ENCODE results near the gene NSUN2.
"Not testable (repeated sequence)": the region's sequence is repeated elsewhere in the genome, so short reads cannot be mapped to it uniquely, and the experiment has no call there.

The NSUN2 gene

GRCh38 chr5:6571607-6572006 lies 61.2 kb downstream of the NSUN2 start:
- not testable (repeated sequence) for H2BK15ac ChIP-seq (ENCODE audit: low read depth, poor library complexity, severe bottlenecking); H3K4me3 ChIP-seq (ENCODE audit: insufficient read depth in 1 of 2, low read depth in 1 of 2, low read length in 2 of 2); H3K79me1 ChIP-seq (replicated peaks; ENCODE audit: low read length, poor library complexity, severe bottlenecking); H3K4me2 ChIP-seq (ENCODE audit: low read length, poor library complexity, severe bottlenecking); DNase-seq; H4K91ac ChIP-seq (ENCODE audit: low read length); H2BK12ac ChIP-seq (ENCODE audit: low read length in 2 of 2); H3K36me3 ChIP-seq (ENCODE audit: control insufficient read depth in 1 of 2, insufficient read depth in 2 of 2, low read depth in 1 of 2, low read length in 2 of 2); H2AFZ ChIP-seq (ENCODE audit: low read depth, low read length); H3K4ac ChIP-seq (ENCODE audit: low read depth in 1 of 2, low read length in 2 of 2); H3K27ac ChIP-seq (ENCODE audit: low read length, poor library complexity, severe bottlenecking); H3K9me3 ChIP-seq (ENCODE audit: control insufficient read depth, low read length); H3K4me1 ChIP-seq (ENCODE audit: control insufficient read depth, insufficient read depth, low read depth, low read length); H2BK120ac ChIP-seq (ENCODE audit: low read depth, low read length); H2BK5ac ChIP-seq (ENCODE audit: low read depth, low read length, poor library complexity, severe bottlenecking); H2AK5ac ChIP-seq (ENCODE audit: low read length, severe bottlenecking); H3K18ac ChIP-seq (ENCODE audit: low read depth in 1 of 2, low read length in 2 of 2); H3K23ac ChIP-seq (ENCODE audit: low read length in 2 of 2); H4K8ac ChIP-seq (ENCODE audit: low read length); H3K14ac ChIP-seq (ENCODE audit: low read length in 2 of 2); H3K9ac ChIP-seq (ENCODE audit: low read length)
- H3K27me3 ChIP-seq (ENCODE audit: control insufficient read depth in 1 of 2, insufficient read depth in 1 of 2, low read length in 2 of 2) = peaks cover 0 to 35% of the 10 kb centered on the region in 2 experiments
- 60% methylated on average over 1 of the region's 2 CpGs for WGBS

GRCh38 chr5:6570530-6570929 lies 62.3 kb downstream of the NSUN2 start:
- H3K4me3 ChIP-seq (ENCODE audit: insufficient read depth in 1 of 2, low read depth in 1 of 2, low read length in 2 of 2) = no peak overlapping the region
- no peak overlapping the region for H3K23ac ChIP-seq (ENCODE audit: low read length in 2 of 2)
- no peak overlapping the region for H3K27ac ChIP-seq (ENCODE audit: low read length, poor library complexity, severe bottlenecking)
- H3K18ac ChIP-seq (ENCODE audit: low read depth in 1 of 2, low read length in 2 of 2) = no peak overlapping the region
- no peak overlapping the region for H2BK5ac ChIP-seq (ENCODE audit: low read depth, low read length, poor library complexity, severe bottlenecking)
- peaks cover 0 to 35% of the 10 kb centered on the region in 2 experiments for H3K27me3 ChIP-seq (ENCODE audit: control insufficient read depth in 1 of 2, insufficient read depth in 1 of 2, low read length in 2 of 2)
- H3K14ac ChIP-seq (ENCODE audit: low read length in 2 of 2) = no peak overlapping the region
- no peak overlapping the region for H4K8ac ChIP-seq (ENCODE audit: low read length)
- H2AFZ ChIP-seq (ENCODE audit: low read depth, low read length) = no peak overlapping the region
- no peak overlapping the region for H2AK5ac ChIP-seq (ENCODE audit: low read length, severe bottlenecking)
- H3K36me3 ChIP-seq (ENCODE audit: control insufficient read depth in 1 of 2, insufficient read depth in 2 of 2, low read depth in 1 of 2, low read length in 2 of 2) = no peaks in the 10 kb centered on the region
- H3K4me2 ChIP-seq (ENCODE audit: low read length, poor library complexity, severe bottlenecking) = no peak overlapping the region
- no peak overlapping the region for H2BK15ac ChIP-seq (ENCODE audit: low read depth, poor library complexity, severe bottlenecking)
- H4K91ac ChIP-seq (ENCODE audit: low read length) = no peak overlapping the region
- 54% methylated on average over 5 of the region's 5 CpGs for WGBS
- H2BK120ac ChIP-seq (ENCODE audit: low read depth, low read length) = no peak overlapping the region
- H3K9ac ChIP-seq (ENCODE audit: low read length) = no peak overlapping the region
- no peak overlapping the region for H3K4ac ChIP-seq (ENCODE audit: low read depth in 1 of 2, low read length in 2 of 2)
- H3K4me1 ChIP-seq (ENCODE audit: control insufficient read depth, insufficient read depth, low read depth, low read length) = no peaks in the 10 kb centered on the region
- H3K79me1 ChIP-seq (replicated peaks; ENCODE audit: low read length, poor library complexity, severe bottlenecking) = no peaks in the 10 kb centered on the region
- no peaks in the 10 kb centered on the region for H3K9me3 ChIP-seq (ENCODE audit: control insufficient read depth, low read length)
- no peak overlapping the region for H2BK12ac ChIP-seq (ENCODE audit: low read length in 2 of 2)
- DNase-seq = no peak

- no peak overlapping the region for H3K27ac ChIP-seq (ENCODE audit: low read length, poor library complexity, severe bottlenecking)
- no peak overlapping the region for H3K4me3 ChIP-seq (ENCODE audit: insufficient read depth in 1 of 2, low read depth in 1 of 2, low read length in 2 of 2)
- no peak overlapping the region for H3K4me2 ChIP-seq (ENCODE audit: low read length, poor library complexity, severe bottlenecking)
- no peak overlapping the region for H2BK5ac ChIP-seq (ENCODE audit: low read depth, low read length, poor library complexity, severe bottlenecking)
- no peak overlapping the region for H4K8ac ChIP-seq (ENCODE audit: low read length)
- no peak overlapping the region for H3K9ac ChIP-seq (ENCODE audit: low read length)
- H2BK15ac ChIP-seq (ENCODE audit: low read depth, poor library complexity, severe bottlenecking) = no peak overlapping the region
- no peak overlapping the region for H3K23ac ChIP-seq (ENCODE audit: low read length in 2 of 2)
- H2BK12ac ChIP-seq (ENCODE audit: low read length in 2 of 2) = no peak overlapping the region
- no peaks in the 10 kb centered on the region for H3K9me3 ChIP-seq (ENCODE audit: control insufficient read depth, low read length)
- H2BK120ac ChIP-seq (ENCODE audit: low read depth, low read length) = no peak overlapping the region
- H2AK5ac ChIP-seq (ENCODE audit: low read length, severe bottlenecking) = no peak overlapping the region
- no peaks in the 10 kb centered on the region for H3K4me1 ChIP-seq (ENCODE audit: control insufficient read depth, insufficient read depth, low read depth, low read length)
- no peak overlapping the region for H2AFZ ChIP-seq (ENCODE audit: low read depth, low read length)
- H3K79me1 ChIP-seq (replicated peaks; ENCODE audit: low read length, poor library complexity, severe bottlenecking) = no peaks in the 10 kb centered on the region
- H3K27me3 ChIP-seq (ENCODE audit: control insufficient read depth in 1 of 2, insufficient read depth in 1 of 2, low read length in 2 of 2) = peaks cover 0 to 23% of the 10 kb centered on the region in 2 experiments
- no peak overlapping the region for H4K91ac ChIP-seq (ENCODE audit: low read length)
- H3K14ac ChIP-seq (ENCODE audit: low read length in 2 of 2) = no peak overlapping the region
- no peaks in the 10 kb centered on the region for H3K36me3 ChIP-seq (ENCODE audit: control insufficient read depth in 1 of 2, insufficient read depth in 2 of 2, low read depth in 1 of 2, low read length in 2 of 2)
- 79% methylated on average over 6 of the region's 6 CpGs for WGBS
- no peak overlapping the region for H3K18ac ChIP-seq (ENCODE audit: low read depth in 1 of 2, low read length in 2 of 2)
- no peak for DNase-seq
- H3K4ac ChIP-seq (ENCODE audit: low read depth in 1 of 2, low read length in 2 of 2) = no peak overlapping the region
Measured at GRCh38 chr5:6568889-6569288, 64.0 kb downstream of the NSUN2 start.

GRCh38 chr5:6568383-6568782 lies 64.5 kb downstream of the NSUN2 start:
- H3K27me3 ChIP-seq (ENCODE audit: control insufficient read depth in 1 of 2, insufficient read depth in 1 of 2, low read length in 2 of 2) = peaks cover 0 to 18% of the 10 kb centered on the region in 2 experiments
- H3K27ac ChIP-seq (ENCODE audit: low read length, poor library complexity, severe bottlenecking) = no peak overlapping the region
- 72% methylated on average over 6 of the region's 6 CpGs for WGBS
- no peaks in the 10 kb centered on the region for H3K9me3 ChIP-seq (ENCODE audit: control insufficient read depth, low read length)
- no peak for DNase-seq
- H3K4me2 ChIP-seq (ENCODE audit: low read length, poor library complexity, severe bottlenecking) = no peak overlapping the region
- no peak overlapping the region for H2BK5ac ChIP-seq (ENCODE audit: low read depth, low read length, poor library complexity, severe bottlenecking)
- no peak overlapping the region for H3K14ac ChIP-seq (ENCODE audit: low read length in 2 of 2)
- no peaks in the 10 kb centered on the region for H3K36me3 ChIP-seq (ENCODE audit: control insufficient read depth in 1 of 2, insufficient read depth in 2 of 2, low read depth in 1 of 2, low read length in 2 of 2)
- no peak overlapping the region for H3K23ac ChIP-seq (ENCODE audit: low read length in 2 of 2)
- H3K9ac ChIP-seq (ENCODE audit: low read length) = no peak overlapping the region
- H3K4me3 ChIP-seq (ENCODE audit: insufficient read depth in 1 of 2, low read depth in 1 of 2, low read length in 2 of 2) = no peak overlapping the region
- H3K4ac ChIP-seq (ENCODE audit: low read depth in 1 of 2, low read length in 2 of 2) = no peak overlapping the region
- H2AFZ ChIP-seq (ENCODE audit: low read depth, low read length) = no peak overlapping the region
- H4K8ac ChIP-seq (ENCODE audit: low read length) = no peak overlapping the region
- H3K18ac ChIP-seq (ENCODE audit: low read depth in 1 of 2, low read length in 2 of 2) = no peak overlapping the region
- no peak overlapping the region for H2AK5ac ChIP-seq (ENCODE audit: low read length, severe bottlenecking)
- H3K4me1 ChIP-seq (ENCODE audit: control insufficient read depth, insufficient read depth, low read depth, low read length) = no peaks in the 10 kb centered on the region
- H2BK12ac ChIP-seq (ENCODE audit: low read length in 2 of 2) = no peak overlapping the region
- H4K91ac ChIP-seq (ENCODE audit: low read length) = no peak overlapping the region
- H3K79me1 ChIP-seq (replicated peaks; ENCODE audit: low read length, poor library complexity, severe bottlenecking) = no peaks in the 10 kb centered on the region
- no peak overlapping the region for H2BK15ac ChIP-seq (ENCODE audit: low read depth, poor library complexity, severe bottlenecking)
- no peak overlapping the region for H2BK120ac ChIP-seq (ENCODE audit: low read depth, low read length)

All from mesenchymal stem cell (in vitro differentiated cells and primary cell).